Hepatocyte (in vitro differentiated cells): ENCODE measurements around the gene SRSF5. TPM values are rescaled to one million over a fixed set of nuclear protein-coding genes. Genes with fewer than 3 reads are reported as not detected.

Source experiments
- DNase-seq: peaks from one replicate; pipeline ENCODE4 v3.0.0-alpha.2; 2016; ENCODE audit warnings: low spot score
- H2AFZ ChIP-seq: fragments of 200-600 bp; sonication (generic); 2 replicates; pipeline ENCODE4 v1.6.0; 2016; ENCODE audit warnings: antibody characterized with exemption, mild to moderate bottlenecking
- H3K27ac ChIP-seq: fragments of 200-600 bp; sonication (generic); 2 replicates; pipeline ENCODE4 v1.5.1; 2016; ENCODE audit warnings: mild to moderate bottlenecking
- H3K27me3 ChIP-seq: fragments of 200-600 bp; sonication (generic); 2 replicates; pipeline ENCODE4 v1.6.1; 2016
- H3K36me3 ChIP-seq: fragments of 200-600 bp; sonication (generic); replicated peaks from 2 replicates; pipeline ENCODE4 v1.5.1; 2016; ENCODE audit warnings: low read depth; ENCODE audit not compliant: insufficient read depth
- H3K4me1 ChIP-seq: fragments of 200-600 bp; sonication (generic); 2 replicates; pipeline ENCODE4 v1.5.1; 2016; ENCODE audit warnings: mild to moderate bottlenecking, moderate library complexity; ENCODE audit not compliant: insufficient read depth
- H3K4me2 ChIP-seq: fragments of 200-600 bp; sonication (generic); 2 replicates; pipeline ENCODE4 v1.6.0; 2016
- H3K4me3 ChIP-seq: fragments of 200-600 bp; sonication (generic); 2 replicates; pipeline ENCODE4 v1.5.1; 2016; ENCODE audit warnings: mild to moderate bottlenecking
- H3K79me2 ChIP-seq: fragments of 200-600 bp; sonication (generic); 2 replicates; pipeline ENCODE4 v1.6.0; 2017; ENCODE audit warnings: mild to moderate bottlenecking
- H3K9me2 ChIP-seq: fragments of 200-600 bp; sonication (generic); replicated peaks from 2 replicates; pipeline ENCODE4 v1.6.0; 2017; ENCODE audit warnings: mild to moderate bottlenecking; ENCODE audit not compliant: insufficient read depth
- H3K9me3 ChIP-seq: fragments of 200-600 bp; sonication (generic); 2 replicates; pipeline ENCODE4 v1.5.1; 2016; ENCODE audit warnings: low read depth, mild to moderate bottlenecking
- H4K20me1 ChIP-seq: fragments of 200-600 bp; sonication (generic); 2 replicates; pipeline ENCODE4 v1.6.0; 2016; ENCODE audit warnings: mild to moderate bottlenecking; ENCODE audit not compliant: insufficient read depth, poor library complexity, severe bottlenecking
- CTCF ChIP-seq: fragments of 200-600 bp; sonication (generic); IDR thresholded peaks from 2 replicates; pipeline ENCODE4 v1.5.1; 2016; ENCODE audit warnings: antibody characterized with exemption, mild to moderate bottlenecking; ENCODE audit not compliant: poor library complexity
- EZH2 ChIP-seq: fragments of 200-600 bp; sonication (generic); IDR thresholded peaks from 2 replicates; pipeline ENCODE4 v1.6.1; 2016; ENCODE audit warnings: antibody characterized with exemption, mild to moderate bottlenecking, borderline replicate concordance
- EZH2phosphoT487 ChIP-seq: fragments of 200-600 bp; sonication (generic); IDR thresholded peaks from one replicate; pipeline ENCODE4 v1.6.1; 2018; ENCODE audit warnings: antibody characterized with exemption, mild to moderate bottlenecking, low read depth, moderate library complexity; ENCODE audit not compliant: unreplicated experiment, severe bottlenecking
- WGBS: methylation state at CpG from one replicate; pipeline ENCODE4 v1.1.6; 2016; ENCODE audit warnings: low lambda C conversion rate; ENCODE audit errors: missing lambda C conversion rate; 5-methylcytosine and 5-hydroxymethylcytosine counted together
- polyA plus RNA-seq: library from polyadenylated mRNA; unstranded; fragments of >200 nt; fragmentation: Nextera tagmentation; extraction: Ambion mirVana; gene quantifications from 2 replicates; pipeline ENCODE4 v1.2.1, GENCODE V29; 2016
- total RNA-seq: library from RNA; depleted of rRNA; stranded (reverse); fragments of >200 nt; gene quantifications from 2 replicates; pipeline ENCODE4 v1.2.3, GENCODE V29; 2014

The SRSF5 gene
- total and polyA plus RNA-seq, 2 experiments from 2014 or later = 262 to 386 TPM

- whole genome bisulfite sequencing = 87% methylated on average over 8 of the region's 8 CpGs
- TF ChIP-seq EZH2phosphoT487 = no peak
- H3K36me3 ChIP-seq = peaks cover 24% of the 10 kb centered on the region
Observed at GRCh38 chr14:69768873-69769272, 1.9 kb downstream of the SRSF5 start.

GRCh38 chr14:69769623-69770022, 2.7 kb downstream of the SRSF5 start:
- H3K4me2 ChIP-seq = peak overlapping the region; percentile 93
- H3K4me3 ChIP-seq = no peak overlapping the region
- peaks cover 52% of the 10 kb centered on the region for H4K20me1 ChIP-seq
- peaks cover 54% of the 10 kb centered on the region for H3K79me2 ChIP-seq
- peaks cover 24% of the 10 kb centered on the region for H3K36me3 ChIP-seq
- H3K9me2 ChIP-seq = no peaks in the 10 kb centered on the region
- no peak overlapping the region for H3K27ac ChIP-seq
- no peaks in the 10 kb centered on the region for H3K27me3 ChIP-seq
- no peaks in the 10 kb centered on the region for H3K9me3 ChIP-seq
- H2AFZ ChIP-seq = no peak overlapping the region
- H3K4me1 ChIP-seq = peaks cover 21% of the 10 kb centered on the region
- no peak for TF ChIP-seq EZH2
- TF ChIP-seq EZH2phosphoT487 = no peak
- no peak for TF ChIP-seq CTCF
- no peak for DNase-seq
- WGBS = 95% methylated on average over 22 of the region's 22 CpGs

More at GRCh38 chr14:69768873-69769272, 1.9 kb downstream of the SRSF5 start:
- H3K79me2 ChIP-seq = peaks cover 54% of the 10 kb centered on the region
- no peak overlapping the region for H3K27ac ChIP-seq
- no peaks in the 10 kb centered on the region for H3K9me3 ChIP-seq
- peak overlapping the region; percentile 76 for H3K4me3 ChIP-seq
- peaks cover 21% of the 10 kb centered on the region for H3K4me1 ChIP-seq
- peak overlapping the region; percentile 93 for H3K4me2 ChIP-seq
- H3K27me3 ChIP-seq = no peaks in the 10 kb centered on the region
- H2AFZ ChIP-seq = no peak overlapping the region
- no peaks in the 10 kb centered on the region for H3K9me2 ChIP-seq
- H4K20me1 ChIP-seq = peaks cover 52% of the 10 kb centered on the region
- DNase-seq = no peak

- WGBS = 93% methylated on average over 3 of the region's 3 CpGs
- H3K27me3 ChIP-seq = no peaks in the 10 kb centered on the region
- peaks cover 21% of the 10 kb centered on the region for H3K4me1 ChIP-seq
- H3K79me2 ChIP-seq = peaks cover 54% of the 10 kb centered on the region
- H3K4me2 ChIP-seq = peak overlapping the region; percentile 93
- H3K4me3 ChIP-seq = no peak overlapping the region
- no peaks in the 10 kb centered on the region for H3K9me3 ChIP-seq
- H3K36me3 ChIP-seq = peaks cover 24% of the 10 kb centered on the region
- no peak for DNase-seq
- H4K20me1 ChIP-seq = peaks cover 52% of the 10 kb centered on the region
- no peak for TF ChIP-seq CTCF
- TF ChIP-seq EZH2 = no peak
- TF ChIP-seq EZH2phosphoT487 = no peak
- no peak overlapping the region for H3K27ac ChIP-seq
- H2AFZ ChIP-seq = no peak overlapping the region
- no peaks in the 10 kb centered on the region for H3K9me2 ChIP-seq
Observed at GRCh38 chr14:69770559-69770958, 3.6 kb downstream of the SRSF5 start.

- no peak overlapping the region for H3K4me3 ChIP-seq
- no peak overlapping the region for H2AFZ ChIP-seq
- no peaks in the 10 kb centered on the region for H3K9me3 ChIP-seq
- H3K36me3 ChIP-seq = peaks cover 24% of the 10 kb centered on the region
- H3K79me2 ChIP-seq = peaks cover 49% of the 10 kb centered on the region
- H3K4me1 ChIP-seq = peaks cover 18% of the 10 kb centered on the region
- peaks cover 55% of the 10 kb centered on the region for H4K20me1 ChIP-seq
- H3K27me3 ChIP-seq = no peaks in the 10 kb centered on the region
- no peak overlapping the region for H3K4me2 ChIP-seq
- no peak for TF ChIP-seq EZH2
- H3K27ac ChIP-seq = no peak overlapping the region
- no peak for DNase-seq
- H3K9me2 ChIP-seq = no peaks in the 10 kb centered on the region
- 95% methylated on average over 16 of the region's 16 CpGs for WGBS
Observed at GRCh38 chr14:69771136-69771535, 4.2 kb downstream of the SRSF5 start.
